Liver (tissue), 9 donors: ENCODE results near the gene HEPHL1. TPM values are rescaled to one million over a fixed set of nuclear protein-coding genes. Genes with fewer than 3 reads are reported as not detected.

ENCODE experiments used
- DNase-seq: peaks from one replicate; pipeline ENCODE4 v3.0.0-alpha.2; 2017; ENCODE audit warnings: low spot score
- H3K27ac ChIP-seq, 2 donors: one replicate each; pipeline ENCODE4 v1.7.0; 2013; ENCODE audit warnings: inconsistent platforms in 2 of 2, low read length in 2 of 2, control low read depth in 1 of 2, low read depth in 1 of 2, mild to moderate bottlenecking in 1 of 2
- H3K27me3 ChIP-seq, 4 donors: one replicate each; pipeline versions ENCODE4 v1.6.1 to v1.7.0; 2013; ENCODE audit warnings: low read length in 3 of 4, inconsistent platforms in 1 of 4, mild to moderate bottlenecking in 1 of 4, moderate library complexity in 1 of 4; ENCODE audit not compliant: control insufficient read depth in 4 of 4, insufficient read depth in 4 of 4
- H3K36me3 ChIP-seq, 4 donors: one replicate each; pipeline versions ENCODE4 v1.6.1 to v1.7.0; 2013; ENCODE audit warnings: low read length in 3 of 4, mild to moderate bottlenecking in 3 of 4, low read depth in 1 of 4, moderate library complexity in 1 of 4; ENCODE audit not compliant: control insufficient read depth in 4 of 4, insufficient read depth in 3 of 4
- H3K4me1 ChIP-seq, 4 donors: one replicate each; pipeline versions ENCODE4 v1.6.1 to v1.7.0; 2013; ENCODE audit warnings: low read length in 3 of 4, mild to moderate bottlenecking in 3 of 4, moderate library complexity in 1 of 4; ENCODE audit not compliant: control insufficient read depth in 4 of 4, insufficient read depth in 4 of 4
- H3K4me3 ChIP-seq, 3 donors: one replicate each; pipeline versions ENCODE4 v1.6.1 to v1.7.0; 2013; ENCODE audit warnings: low read length in 3 of 3, control low read depth in 1 of 3, low read depth in 1 of 3, mild to moderate bottlenecking in 1 of 3
- H3K9ac ChIP-seq, 2 donors: one replicate each; pipeline ENCODE4 v1.7.0; 2013; ENCODE audit warnings: low read length in 2 of 2, mild to moderate bottlenecking in 2 of 2, moderate library complexity in 2 of 2, control low read depth in 1 of 2, low read depth in 1 of 2
- H3K9me3 ChIP-seq, 4 donors: one replicate each; pipeline versions ENCODE4 v1.6.1 to v1.7.0; 2013; ENCODE audit warnings: low read length in 3 of 4; ENCODE audit not compliant: control insufficient read depth in 4 of 4
- ATF3 ChIP-seq: IDR thresholded peaks from 2 replicates; pipeline ENCODE4 v1.6.1; 2016; ENCODE audit warnings: antibody characterized with exemption
- CTCF ChIP-seq: fragments of 150-350 bp; IDR thresholded peaks from 2 replicates; pipeline ENCODE4 v1.5.1; 2017; ENCODE audit warnings: improper control_type of control experiment, low read depth, low read length; ENCODE audit not compliant: missing input control
- EGR1 ChIP-seq, 2 donors: IDR thresholded peaks; 2 replicates each; pipeline ENCODE4 v1.6.1; 2016 to 2018; ENCODE audit warnings: antibody characterized with exemption in 2 of 2, low read depth in 2 of 2
- FOXA1 ChIP-seq: IDR thresholded peaks from 2 replicates; pipeline ENCODE4 v1.6.1; 2016; ENCODE audit warnings: antibody characterized with exemption
- FOXA2 ChIP-seq: IDR thresholded peaks from 2 replicates; pipeline ENCODE4 v1.6.1; 2016; ENCODE audit warnings: antibody characterized with exemption
- GABPA ChIP-seq, 2 donors: IDR thresholded peaks in 1 of 2; conservative IDR thresholded peaks in 1 of 2; 2 replicates each; pipeline ENCODE4 v1.6.1; 2016; ENCODE audit warnings: antibody characterized with exemption in 2 of 2, mild to moderate bottlenecking in 1 of 2, moderate library complexity in 1 of 2
- HNF4A ChIP-seq, 2 donors: conservative IDR thresholded peaks; 2 replicates each; pipeline ENCODE4 v1.6.1; 2016; ENCODE audit warnings: antibody characterized with exemption in 2 of 2, mild to moderate bottlenecking in 2 of 2
- HNF4G ChIP-seq: IDR thresholded peaks from 2 replicates; pipeline ENCODE4 v1.6.1; 2016; ENCODE audit warnings: antibody characterized with exemption
- JUND ChIP-seq, 2 donors: IDR thresholded peaks; 2 replicates each; pipeline ENCODE4 v1.6.1; 2016; ENCODE audit warnings: antibody characterized with exemption in 2 of 2
- MAX ChIP-seq: IDR thresholded peaks from 2 replicates; pipeline ENCODE4 v1.6.1; 2016; ENCODE audit warnings: antibody characterized with exemption
- NR2F2 ChIP-seq: IDR thresholded peaks from 2 replicates; pipeline ENCODE4 v1.6.1; 2016; ENCODE audit warnings: antibody characterized with exemption
- RAD21 ChIP-seq, 2 donors: IDR thresholded peaks; 2 replicates each; pipeline ENCODE4 v1.6.1; 2016; ENCODE audit warnings: antibody characterized with exemption in 2 of 2, mild to moderate bottlenecking in 2 of 2
- SP1 ChIP-seq: IDR thresholded peaks from 2 replicates; pipeline ENCODE4 v1.6.1; 2018; ENCODE audit warnings: antibody characterized with exemption, mild to moderate bottlenecking
- TAF1 ChIP-seq: conservative IDR thresholded peaks from 2 replicates; pipeline ENCODE4 v1.6.1; 2016; ENCODE audit warnings: antibody characterized with exemption, mild to moderate bottlenecking
- YY1 ChIP-seq: IDR thresholded peaks from 2 replicates; pipeline ENCODE4 v1.6.1; 2016; ENCODE audit warnings: antibody characterized with exemption, mild to moderate bottlenecking
- ZBTB33 ChIP-seq: IDR thresholded peaks from 2 replicates; pipeline ENCODE4 v1.6.1; 2016; ENCODE audit warnings: antibody characterized with exemption
- WGBS: extraction: QIAGEN DNeasy Blood & Tissue Kit; methylation state at CpG from one replicate; pipeline ENCODE4 v1.1.7; 2013; 5-methylcytosine and 5-hydroxymethylcytosine counted together
- polyA plus RNA-seq, 2 donors: library from polyadenylated mRNA; stranded (reverse) in 1 of 2; unstranded in 1 of 2; fragments of 200-250 nt in 1 of 2; fragments of >200 nt in 1 of 2; fragmentation: Nextera tagmentation in 1 of 2; extraction: Ambion mirVana in 1 of 2; gene quantifications; one replicate each; pipeline versions ENCODE4 v1.2.1 to v1.2.3, GENCODE V29; 2013 to 2015
- total RNA-seq, 2 donors: library from RNA; depleted of rRNA; stranded (reverse); fragments of >200 nt; gene quantifications; one replicate each; pipeline ENCODE4 v1.2.3, GENCODE V29; 2014
- donor health status: healthy.
- donor health status: healthy.
- donor health status: healthy.
- donor health status: healthy.
- donor health status: healthy.

Gene HEPHL1
- total and polyA plus RNA-seq, 4 donors, result 0.19 TPM; not detected in 3

GRCh38 chr11:94030059-94030458, 8.9 kb downstream of the HEPHL1 start (continued):
- TF ChIP-seq CTCF, result no peak
- no peak for TF ChIP-seq NR2F2

- no peaks in the 10 kb centered on the region for H3K4me1 ChIP-seq
These were observed 10.5 kb downstream of the HEPHL1 start for GRCh38 chr11:94031625-94032024.

More at GRCh38 chr11:94031625-94032024, 10.5 kb downstream of the HEPHL1 start:
- H3K9me3 ChIP-seq, result peaks cover 0 to 1% (median 0%) of the 10 kb centered on the region in 4 donors
- WGBS, result 57% methylated on average over 4 of the region's 4 CpGs
- no peak for TF ChIP-seq FOXA2
- no peak for TF ChIP-seq TAF1
- TF ChIP-seq NR2F2, result no peak
- no peak for TF ChIP-seq EGR1 (IDR thresholded peaks at IDR 0.05; ENCODE audit: low read depth in 2 of 2)
- TF ChIP-seq ATF3, result no peak
- no peak for TF ChIP-seq FOXA1
- no peak for TF ChIP-seq RAD21 (IDR thresholded peaks at IDR 0.05)
- no peak for TF ChIP-seq SP1
- no peak for TF ChIP-seq CTCF
- TF ChIP-seq HNF4A (conservative IDR thresholded peaks at IDR 0.05), result no peak
- TF ChIP-seq GABPA (IDR thresholded peaks at IDR 0.05 in 1 of 2, conservative IDR thresholded peaks at IDR 0.05 in 1 of 2), result no peak
- no peak for TF ChIP-seq HNF4G
- TF ChIP-seq YY1, result no peak
- TF ChIP-seq JUND (IDR thresholded peaks at IDR 0.05), result no peak
- TF ChIP-seq MAX, result no peak
- no peak for TF ChIP-seq ZBTB33
- no peak overlapping the region for H3K27ac ChIP-seq
- no peak for DNase-seq
- no peaks in the 10 kb centered on the region for H3K36me3 ChIP-seq
- H3K4me3 ChIP-seq, result no peak overlapping the region
- no peaks in the 10 kb centered on the region for H3K27me3 ChIP-seq
- no peak overlapping the region for H3K9ac ChIP-seq
